Transverse colon (tissue), 4 donors: ENCODE measurements around the gene PUS1. TPM values are rescaled to one million over a fixed set of nuclear protein-coding genes. Genes with fewer than 3 reads are reported as not detected.

Experiments
- DNase-seq: peaks from one replicate; pipeline ENCODE4 v3.0.0-alpha.2; 2019
- H3K27ac ChIP-seq, 4 donors: fragments of 200-600 bp; sonication (generic); 2 replicates each; pipeline ENCODE4 v1.5.1; 2016 to 2018; ENCODE audit warnings: inconsistent platforms in 4 of 4
- H3K27me3 ChIP-seq: fragments of 200-600 bp; sonication (generic); 2 replicates; pipeline ENCODE4 v1.5.1; 2017; ENCODE audit warnings: inconsistent platforms
- H3K36me3 ChIP-seq, 4 donors: fragments of 200-600 bp; sonication (generic); 2 replicates each; pipeline ENCODE4 v1.5.1; 2017 to 2019; ENCODE audit warnings: inconsistent platforms in 4 of 4
- H3K4me1 ChIP-seq, 4 donors: fragments of 200-600 bp; sonication (generic); 2 replicates each; pipeline ENCODE4 v1.5.1; 2017 to 2020; ENCODE audit warnings: inconsistent platforms in 4 of 4
- H3K4me3 ChIP-seq, 4 donors: fragments of 200-600 bp; sonication (generic); 1 replicate in 1 of 4; 2 replicates in 3 of 4; pipeline versions ENCODE4 v1.5.1 to v1.6.1; 2017 to 2019; ENCODE audit warnings: inconsistent platforms in 4 of 4
- H3K9me3 ChIP-seq, 2 donors: fragments of 200-600 bp; sonication (generic); 2 replicates each; pipeline ENCODE4 v1.5.1; 2017 to 2019; ENCODE audit warnings: inconsistent platforms in 2 of 2
- EP300 ChIP-seq: sonication (generic); formaldehyde crosslinking; IDR thresholded peaks from one replicate; pipeline ENCODE4 v1.6.1; 2017; ENCODE audit warnings: antibody characterized with exemption, low read depth
- POLR2A ChIP-seq: fragments of 450-650 bp; IDR thresholded peaks from one replicate; pipeline ENCODE4 v1.6.1; 2016; ENCODE audit warnings: antibody characterized with exemption, mild to moderate bottlenecking, moderate library complexity
- POLR2AphosphoS5 ChIP-seq, 3 donors: sonication (generic); formaldehyde crosslinking; IDR thresholded peaks; one replicate each; pipeline ENCODE4 v1.6.1; 2016; ENCODE audit warnings: antibody characterized with exemption in 3 of 3
- WGBS, 2 donors: methylation state at CpG; one replicate each; pipeline ENCODE4 v1.1.5; 2018; ENCODE audit warnings: low coverage in 1 of 2; 5-methylcytosine and 5-hydroxymethylcytosine counted together
- in situ Hi-C, 4 donors: fragments of 200-750 bp; cut with MboI; loops; one replicate each; pipeline versions ENCODE4 v1.15.0 to v1.15.1; 2017; ENCODE audit warnings: low sequenced_read_pairs in 3 of 4, low pct_ligation_motif_present in 1 of 4, low pct_unique_long_range_greater_than_20kb in 1 of 4
- intact Hi-C: fragments of 100-400 bp; cut with DNase I; formaldehyde crosslinking; loops from one replicate; pipeline ENCODE4 v1.15.1; 2023; ENCODE audit warnings: low total_unique reads
- total RNA-seq, 4 donors: library from RNA; depleted of rRNA; stranded (reverse); fragments of >200 nt; gene quantifications; one replicate each; pipeline ENCODE4 v1.1.0, GENCODE V29; 2016
- TF ChIP-seq, protein P1 (sequence below), 5 experiments: fragments of 200-600 bp in 3 of 5; fragments of 450-650 bp in 2 of 5; sonication (generic) in 3 of 5; IDR thresholded peaks; 1 replicate in 2 of 5; 2 replicates in 3 of 5; pipeline ENCODE4 v1.5.1; 2016 to 2017; ENCODE audit warnings: antibody characterized with exemption in 5 of 5, inconsistent platforms in 3 of 5, mild to moderate bottlenecking in 2 of 5, moderate library complexity in 1 of 5

PUS1 gene
- total RNA-seq, 4 donors from 2014 or later = 11.9 to 48.8 (median 23.1) TPM

DNA sequence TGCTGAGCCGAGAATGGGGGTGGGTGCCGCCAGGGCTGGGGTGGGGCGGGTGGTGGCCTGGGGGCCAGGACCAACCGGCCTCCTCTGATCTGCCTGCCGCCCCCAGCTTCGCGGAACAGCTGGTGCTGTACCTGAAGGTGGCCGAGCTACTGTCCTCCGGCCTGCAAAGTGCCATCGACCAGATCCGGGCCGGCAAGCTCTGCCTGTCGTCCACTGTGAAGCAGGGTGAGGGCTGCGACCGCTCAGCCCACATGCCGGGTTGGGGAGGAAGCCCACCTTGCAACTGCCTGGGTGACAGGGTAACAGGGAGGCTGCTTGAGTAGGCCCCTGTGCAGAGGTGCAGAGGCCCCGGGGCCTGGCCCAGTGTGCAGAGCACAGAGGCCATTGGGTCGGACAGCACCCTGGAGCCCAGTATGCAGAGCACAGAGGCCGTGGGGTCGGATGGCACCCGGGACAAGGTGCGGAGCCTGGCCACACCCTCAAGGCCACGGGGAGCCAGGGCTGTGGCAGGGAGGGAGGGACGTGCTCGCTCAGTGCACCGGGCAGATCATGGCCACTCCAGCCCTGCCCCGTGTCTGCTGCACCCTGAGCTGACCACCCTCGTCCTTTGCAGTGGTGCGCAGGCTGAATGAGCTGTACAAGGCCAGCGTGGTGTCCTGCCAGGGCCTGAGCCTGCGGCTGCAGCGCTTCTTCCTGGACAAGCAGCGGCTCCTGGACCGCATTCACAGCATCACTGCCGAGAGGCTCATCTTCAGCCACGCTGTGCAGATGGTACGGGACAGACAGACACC is 9.5 kb upstream of the PUS1 start:
- TF ChIP-seq EP300 (no peak), POLR2AphosphoS5 (IDR thresholded peaks at IDR 0.05) (no peak), POLR2A (no peak)
- TF ChIP-seq, protein P1, sequence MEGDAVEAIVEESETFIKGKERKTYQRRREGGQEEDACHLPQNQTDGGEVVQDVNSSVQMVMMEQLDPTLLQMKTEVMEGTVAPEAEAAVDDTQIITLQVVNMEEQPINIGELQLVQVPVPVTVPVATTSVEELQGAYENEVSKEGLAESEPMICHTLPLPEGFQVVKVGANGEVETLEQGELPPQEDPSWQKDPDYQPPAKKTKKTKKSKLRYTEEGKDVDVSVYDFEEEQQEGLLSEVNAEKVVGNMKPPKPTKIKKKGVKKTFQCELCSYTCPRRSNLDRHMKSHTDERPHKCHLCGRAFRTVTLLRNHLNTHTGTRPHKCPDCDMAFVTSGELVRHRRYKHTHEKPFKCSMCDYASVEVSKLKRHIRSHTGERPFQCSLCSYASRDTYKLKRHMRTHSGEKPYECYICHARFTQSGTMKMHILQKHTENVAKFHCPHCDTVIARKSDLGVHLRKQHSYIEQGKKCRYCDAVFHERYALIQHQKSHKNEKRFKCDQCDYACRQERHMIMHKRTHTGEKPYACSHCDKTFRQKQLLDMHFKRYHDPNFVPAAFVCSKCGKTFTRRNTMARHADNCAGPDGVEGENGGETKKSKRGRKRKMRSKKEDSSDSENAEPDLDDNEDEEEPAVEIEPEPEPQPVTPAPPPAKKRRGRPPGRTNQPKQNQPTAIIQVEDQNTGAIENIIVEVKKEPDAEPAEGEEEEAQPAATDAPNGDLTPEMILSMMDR (IDR thresholded peaks at IDR 0.05) = no peak
- intact Hi-C loops = no loop called here
- Histone ChIP-seq H3K4me1 (peaks cover 0 to 4% (median 0%) of the 10 kb centered on the region in 4 donors), H3K4me3 (no peak overlapping the region), H3K36me3 (peaks cover 0 to 31% (median 6%) of the 10 kb centered on the region in 4 donors), H3K27me3 (no peaks in the 10 kb centered on the region), H3K27ac (no peak overlapping the region), H3K9me3 (no peaks in the 10 kb centered on the region)
- DNase-seq = no peak
- WGBS, 2 donors = 93% methylated on average over 29 of the region's 37 CpGs; no CpG with 5 or more reads in 1 of the 2 donors
- in situ Hi-C loops = no loop called here

DNA sequence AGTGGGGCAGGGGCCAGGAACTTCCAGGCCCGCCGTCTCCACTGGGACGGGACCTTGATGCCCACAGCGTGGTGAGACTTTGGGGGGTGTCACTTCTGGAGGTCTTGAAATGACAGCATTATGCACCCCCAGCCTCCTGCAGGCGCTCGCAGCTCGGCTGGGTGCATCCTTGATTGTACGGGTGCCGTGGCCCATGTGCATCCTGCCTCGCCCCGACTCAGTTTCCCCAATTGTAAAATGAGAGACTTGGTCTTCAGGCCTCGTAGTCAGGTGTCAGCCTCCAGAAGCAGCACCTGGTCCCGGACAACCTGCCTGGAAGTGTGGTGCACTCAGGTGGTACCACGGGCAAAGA is 8.9 kb upstream of the PUS1 start:
- no peaks in the 10 kb centered on the region for H3K9me3 ChIP-seq
- peaks cover 0 to 29% (median 3%) of the 10 kb centered on the region in 4 donors for H3K36me3 ChIP-seq
- intact Hi-C loops (no loop called here), in situ Hi-C loops (no loop called here)
- TF ChIP-seq POLR2A (no peak), POLR2AphosphoS5 (IDR thresholded peaks at IDR 0.05) (no peak), EP300 (no peak)
- TF ChIP-seq, protein P1 (IDR thresholded peaks at IDR 0.05) = no peak
- 93% methylated on average over 14 of the region's 14 CpGs; no CpG with 5 or more reads in 1 of the 2 donors for WGBS, 2 donors
- no peak overlapping the region for H3K27ac ChIP-seq
- H3K4me3 ChIP-seq = no peak overlapping the region
- no peaks in the 10 kb centered on the region for H3K27me3 ChIP-seq
- H3K4me1 ChIP-seq = peaks cover 0 to 5% (median 0%) of the 10 kb centered on the region in 4 donors
- no peak for DNase-seq

DNA sequence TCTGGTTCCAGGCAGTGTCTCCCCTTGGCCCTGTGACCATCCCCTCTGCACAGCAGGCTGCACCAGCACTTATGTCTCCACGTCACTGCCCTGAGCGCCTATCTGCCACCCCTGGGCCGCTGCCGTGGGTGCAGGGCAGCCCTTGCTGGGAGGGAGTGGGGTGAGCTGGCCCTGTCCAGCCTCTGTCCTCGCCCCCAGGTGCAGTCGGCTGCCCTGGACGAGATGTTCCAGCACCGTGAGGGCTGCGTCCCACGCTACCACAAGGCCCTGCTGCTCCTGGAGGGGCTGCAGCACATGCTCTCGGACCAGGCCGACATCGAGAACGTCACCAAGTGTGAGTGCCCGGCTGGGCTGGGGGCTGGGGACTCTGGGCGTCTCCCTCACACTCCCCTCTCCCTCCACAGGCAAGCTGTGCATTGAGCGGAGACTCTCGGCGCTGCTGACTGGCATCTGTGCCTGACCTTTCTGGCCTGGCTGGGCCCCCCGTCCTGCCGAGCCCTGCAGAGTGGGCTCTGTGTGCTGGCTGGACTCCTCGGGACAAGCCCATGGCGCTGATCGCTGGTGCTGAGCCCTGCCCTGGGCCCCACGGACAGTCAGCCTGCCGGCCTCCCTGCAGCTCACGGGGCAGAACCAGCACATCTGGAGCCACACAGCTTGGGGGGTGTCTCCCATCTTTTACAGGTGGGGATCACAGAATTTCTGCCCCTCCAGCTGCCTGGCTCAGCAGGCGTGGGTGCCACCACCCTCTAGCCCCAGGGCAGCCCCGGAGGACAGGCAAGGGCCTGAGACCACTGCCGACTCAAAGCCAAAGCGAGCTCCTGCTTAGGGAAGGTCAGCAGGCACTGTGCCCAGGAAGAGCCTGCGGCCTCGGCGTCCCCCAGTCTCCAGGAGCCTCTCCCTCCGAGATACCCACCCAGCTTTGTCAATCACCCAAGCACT is 7.9 kb upstream of the PUS1 start:
- Histone ChIP-seq H3K4me3 (no peak overlapping the region), H3K36me3 (peaks cover 0 to 20% (median 3%) of the 10 kb centered on the region in 4 donors), H3K27ac (no peak overlapping the region), H3K4me1 (peaks cover 0 to 5% (median 0%) of the 10 kb centered on the region in 4 donors), H3K9me3 (no peaks in the 10 kb centered on the region), H3K27me3 (no peaks in the 10 kb centered on the region)
- in situ Hi-C loops = no loop called here
- no peak for DNase-seq
- intact Hi-C loops = no loop called here
- TF ChIP-seq EP300 (no peak), POLR2A (no peak), POLR2AphosphoS5 (IDR thresholded peaks at IDR 0.05) (no peak)
- TF ChIP-seq, protein P1 (IDR thresholded peaks at IDR 0.05) = no peak
- WGBS, 2 donors = 92% methylated on average over 20 of the region's 35 CpGs; no CpG with 5 or more reads in 1 of the 2 donors
